Measurements from ENCODE around the gene DTNA. TPM values are rescaled to one million over a fixed set of nuclear protein-coding genes. Genes with fewer than 3 reads are reported as not detected.
"Not testable (repeated sequence)": the region's sequence is repeated elsewhere in the genome, so short reads cannot be mapped to it uniquely, and the experiment has no call there.

DTNA gene
- total RNA-seq, 1 donor from 2014 or later: 19.7 TPM

DNA sequence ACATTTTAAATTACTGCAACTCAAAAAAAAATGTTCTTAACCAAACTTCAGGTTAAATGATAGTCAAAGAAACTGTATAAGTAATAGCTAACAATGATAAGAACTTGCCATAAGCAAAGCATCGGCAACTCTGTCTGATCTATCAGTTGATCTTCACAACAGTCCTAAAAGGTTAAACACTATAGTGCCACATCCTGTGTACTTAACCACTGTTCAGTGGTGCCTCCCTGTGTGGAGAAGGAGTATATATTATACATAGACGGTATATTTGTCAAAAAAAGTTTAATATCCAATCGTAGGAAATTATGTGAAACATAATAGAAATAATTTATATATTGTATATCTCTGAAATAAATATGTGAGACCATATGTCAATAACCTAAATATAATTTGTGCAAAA is 13.0 kb downstream of the DTNA start:
- no peak for DNase-seq (ENCODE audit: low spot score)

DNA sequence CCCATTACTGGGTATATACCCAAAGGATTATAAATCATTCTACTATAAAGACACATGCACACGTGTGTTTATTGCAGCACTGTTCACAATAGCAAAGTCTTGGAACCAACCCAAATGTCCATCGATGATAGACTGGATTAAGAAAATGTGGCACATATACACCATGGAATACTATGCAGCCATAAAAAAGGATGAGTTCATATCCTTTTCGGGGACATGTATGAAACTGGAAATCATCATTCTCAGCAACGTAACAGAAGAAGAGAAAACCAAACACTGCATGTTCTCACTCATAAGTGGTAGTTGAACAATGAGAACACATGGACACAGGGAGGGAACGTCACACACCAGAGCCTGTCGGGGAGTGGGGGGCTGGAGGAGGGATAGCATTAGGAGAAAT is 15.6 kb downstream of the DTNA start:
- DNase-seq (ENCODE audit: low spot score): not testable (repeated sequence)

GRCh38 chr18:34726286-34727004 is 16.3 kb downstream of the DTNA start:
- no peak for DNase-seq (ENCODE audit: low spot score)

GRCh38 chr18:34729264-34729663 is 19.2 kb downstream of the DTNA start:
- no peak for DNase-seq (ENCODE audit: low spot score)

GRCh38 chr18:34729740-34730355 is 19.8 kb downstream of the DTNA start:
- DNase-seq (ENCODE audit: low spot score): no peak

DNA sequence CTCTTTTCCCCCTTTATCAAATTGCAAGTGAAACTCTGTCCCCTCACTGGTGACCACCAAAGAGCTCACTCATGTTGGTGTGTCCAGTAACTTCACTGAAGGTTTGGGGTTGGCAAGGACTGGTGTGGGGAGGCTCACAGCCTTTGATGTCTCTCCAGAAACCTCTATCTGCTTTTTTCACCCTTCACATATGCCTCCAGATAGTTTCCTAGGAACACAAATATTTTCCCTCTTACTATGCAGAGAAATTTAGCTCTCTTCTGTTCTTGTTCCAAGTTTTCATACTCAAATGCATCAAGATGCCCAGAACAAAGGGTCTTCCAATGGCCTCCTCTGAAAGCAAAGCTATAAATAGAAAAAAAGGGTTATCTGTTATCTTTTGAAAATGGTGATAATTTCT is 20.7 kb downstream of the DTNA start:
- DNase-seq (ENCODE audit: low spot score): no peak

- DNase-seq (ENCODE audit: low spot score): no peak
These were observed 24.0 kb downstream of the DTNA start for GRCh38 chr18:34734056-34734455.

- DNase-seq (ENCODE audit: low spot score): not testable (repeated sequence)
These were observed 24.4 kb downstream of the DTNA start for GRCh38 chr18:34734526-34734925.

DNA sequence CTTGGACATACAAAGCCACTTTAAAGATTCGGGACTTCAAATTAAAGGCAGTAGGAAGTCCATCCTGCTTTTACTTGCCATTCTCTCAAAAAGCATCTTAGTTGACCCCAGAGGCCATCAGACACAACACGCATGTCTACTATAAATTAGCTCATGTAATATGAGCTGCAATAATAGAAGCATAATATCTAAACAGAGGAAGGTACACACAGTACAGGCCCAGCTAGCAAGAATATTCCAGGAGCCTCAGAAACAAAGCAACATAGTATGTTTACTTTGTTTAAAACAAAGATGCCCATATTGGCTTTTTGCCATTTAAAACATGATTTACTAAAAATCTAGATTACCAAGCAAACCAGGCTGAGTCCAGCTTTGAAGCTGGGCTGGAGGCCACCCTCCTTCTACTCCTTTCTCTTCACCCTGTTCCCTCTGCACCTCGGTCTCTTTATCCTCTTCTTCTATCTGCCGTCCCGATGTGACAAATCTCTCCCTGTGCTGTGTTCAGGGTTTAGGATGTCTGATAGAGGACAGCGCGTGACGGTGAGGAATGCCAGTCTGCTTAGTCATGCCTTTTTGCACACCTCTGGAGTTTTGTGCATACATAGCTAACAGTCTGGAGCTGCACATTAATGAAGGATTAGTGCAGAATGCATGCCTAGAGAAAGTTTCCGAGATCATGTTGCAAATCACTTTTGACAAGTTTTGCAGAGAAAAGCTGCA is 28.2 kb downstream of the DTNA start:
- no peak for DNase-seq (ENCODE audit: low spot score)

DNA sequence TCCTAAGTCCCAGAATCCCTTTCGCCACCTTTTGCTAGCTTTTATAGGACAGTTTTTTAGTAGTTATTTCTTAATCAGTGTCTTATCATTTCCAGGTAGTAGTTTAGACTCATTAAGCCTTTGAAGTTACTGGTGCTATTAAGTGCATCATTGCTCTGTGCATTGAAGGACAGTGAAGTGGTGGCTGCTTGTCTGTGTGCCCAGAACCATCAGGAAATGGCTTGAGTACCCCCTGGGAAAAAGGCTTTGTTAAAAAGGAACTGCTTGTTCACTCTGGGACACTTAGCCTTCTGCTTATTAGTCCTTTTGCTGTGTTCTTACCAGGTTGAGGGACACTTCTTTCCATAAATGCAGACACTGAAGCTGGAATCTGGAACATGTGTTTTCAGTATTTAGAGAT is 30.0 kb downstream of the DTNA start:
- DNase-seq (ENCODE audit: low spot score): no peak

DNA sequence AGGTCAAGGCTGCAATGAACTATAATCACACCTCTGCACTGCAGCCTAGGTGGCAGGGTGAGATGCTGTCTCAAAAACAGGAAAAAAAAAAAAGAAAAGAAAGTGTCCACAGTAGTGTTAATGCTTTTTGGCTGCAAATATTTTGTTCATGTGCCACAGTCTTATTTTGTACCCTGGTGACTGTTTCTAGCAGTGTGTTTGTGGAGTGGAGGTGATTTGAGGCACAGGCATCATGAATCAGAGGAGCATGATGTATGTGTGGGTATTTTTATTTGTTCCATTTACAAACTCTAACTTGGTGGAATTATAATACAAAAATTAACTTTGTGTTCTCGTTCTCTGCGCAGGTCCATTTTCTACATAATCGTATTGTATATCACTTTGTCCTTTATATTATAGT is 30.6 kb downstream of the DTNA start:
- no peak for DNase-seq (ENCODE audit: low spot score)

DNA sequence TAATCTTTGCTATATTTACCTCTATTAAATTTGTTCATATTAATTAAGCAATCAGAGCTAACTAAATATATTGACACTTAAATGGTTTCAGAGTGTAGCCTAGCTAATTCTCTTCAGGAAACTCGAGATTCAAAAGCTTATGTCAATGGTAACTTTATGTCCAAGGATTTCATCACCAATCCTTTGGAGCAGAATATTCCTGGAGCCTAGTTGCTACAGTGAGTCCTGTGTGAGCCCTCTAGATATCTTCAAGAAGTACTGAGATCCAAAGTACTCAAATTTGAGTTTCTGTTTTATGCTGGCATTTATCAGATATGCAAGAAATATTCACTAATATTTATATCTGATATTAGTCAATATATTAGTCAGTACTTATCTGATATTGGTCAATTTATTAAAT is 31.3 kb downstream of the DTNA start:
- DNase-seq (ENCODE audit: low spot score): no peak

GRCh38 chr18:34742891-34743341 is 32.8 kb downstream of the DTNA start:
- no peak for DNase-seq (ENCODE audit: low spot score)

DNA sequence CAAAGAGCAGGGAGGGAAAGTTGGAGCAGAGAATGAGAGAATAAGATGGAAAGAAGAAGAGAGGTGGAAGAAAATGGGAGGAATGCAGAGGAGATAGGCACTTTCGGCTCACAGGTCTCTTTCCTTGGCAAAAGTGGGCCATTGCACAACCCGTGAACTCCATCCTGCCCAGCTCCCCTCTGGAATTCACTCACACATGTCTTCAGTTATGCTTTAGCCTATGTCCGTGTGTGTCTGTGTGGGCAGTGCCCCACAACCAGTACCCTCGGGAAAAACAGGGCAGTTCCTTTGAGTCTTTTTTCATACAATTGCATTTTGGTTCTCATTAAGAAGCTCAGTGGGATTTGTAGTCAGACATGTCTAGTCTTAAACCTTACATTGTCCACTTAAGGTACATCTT is 34.5 kb downstream of the DTNA start:
- no peak for DNase-seq (ENCODE audit: low spot score)

DNA sequence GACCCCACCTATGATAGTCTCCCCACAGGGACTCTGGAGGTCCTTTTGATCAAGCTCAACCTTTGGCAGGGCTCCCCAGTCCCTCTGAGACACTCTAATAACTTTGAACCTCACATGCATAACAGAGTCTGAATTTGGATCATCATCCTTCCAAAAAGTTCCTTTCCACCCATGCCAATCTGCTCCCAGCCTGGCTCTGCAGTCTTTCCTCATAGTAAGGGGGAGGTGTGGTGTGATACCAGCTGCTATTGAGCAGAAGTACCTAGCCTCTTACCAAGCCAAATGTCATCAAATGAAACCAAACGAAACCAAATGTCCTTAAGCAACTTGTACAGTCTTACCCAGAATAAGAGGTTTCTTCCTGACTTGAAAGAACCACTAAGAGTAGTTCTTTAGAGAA is 36.5 kb downstream of the DTNA start:
- no peak for DNase-seq (ENCODE audit: low spot score)

GRCh38 chr18:34749721-34750120 is 39.6 kb downstream of the DTNA start:
- DNase-seq (ENCODE audit: low spot score): no peak

GRCh38 chr18:34752056-34752455 is 42.0 kb downstream of the DTNA start:
- DNase-seq (ENCODE audit: low spot score): no peak

DNA sequence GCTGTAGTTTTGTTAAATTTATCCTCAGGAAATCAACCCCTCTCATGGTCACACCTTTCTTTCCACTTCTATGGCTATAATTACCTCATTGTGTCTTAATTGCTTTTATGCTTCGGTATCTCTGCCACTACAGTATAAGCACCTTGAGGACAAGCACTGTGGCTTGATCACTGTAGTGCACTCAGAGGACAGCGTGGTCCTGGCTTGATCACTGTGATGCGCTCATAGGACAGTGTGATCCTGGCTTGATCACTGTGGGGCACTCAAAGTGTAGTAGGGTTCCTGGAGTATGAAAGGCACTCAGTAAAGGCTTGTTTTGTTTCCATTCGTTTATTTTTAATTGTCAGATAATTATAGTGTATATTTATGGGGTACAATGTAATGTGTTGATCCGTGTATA is 44.2 kb downstream of the DTNA start:
- no peak for DNase-seq (ENCODE audit: low spot score)

GRCh38 chr18:34757666-34758065 is 47.6 kb downstream of the DTNA start:
- DNase-seq (ENCODE audit: low spot score): no peak

DNA sequence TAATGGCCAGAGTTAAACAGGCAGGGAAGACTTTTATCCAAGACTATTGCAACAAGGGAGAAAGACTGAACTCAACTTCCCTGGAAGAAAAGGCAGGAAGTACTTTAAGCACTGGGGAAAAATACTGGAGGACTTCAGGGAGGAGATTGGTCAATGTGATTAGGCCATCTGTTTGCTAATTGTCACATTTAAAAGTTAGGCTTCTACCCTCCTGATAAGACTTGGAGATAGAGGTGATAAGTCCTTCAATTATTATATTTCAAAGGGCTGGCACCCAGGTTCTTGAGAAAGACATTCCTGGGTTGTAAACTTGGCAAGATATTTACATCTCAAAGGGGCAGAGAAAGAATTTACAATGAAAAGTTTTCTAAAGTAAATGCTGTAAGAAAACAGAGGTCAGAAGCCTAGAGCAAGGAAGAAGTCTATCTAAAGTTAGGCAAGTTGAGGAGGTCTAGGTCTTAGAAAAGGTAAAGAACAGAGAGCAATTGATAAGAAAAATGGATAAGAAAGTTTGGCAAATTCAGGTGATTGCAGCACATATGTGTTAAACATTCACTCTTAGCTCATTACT is 48.4 kb downstream of the DTNA start:
- no peak for DNase-seq (ENCODE audit: low spot score)

- DNase-seq (ENCODE audit: low spot score): no peak
These were observed 50.3 kb downstream of the DTNA start for GRCh38 chr18:34760444-34760843.

- no peak for DNase-seq (ENCODE audit: low spot score)
These were observed 54.4 kb downstream of the DTNA start for GRCh38 chr18:34764451-34764850.
